T-cell (primary cell): ENCODE measurements around the gene DSTN. TPM values are rescaled to one million over a fixed set of nuclear protein-coding genes. Genes with fewer than 3 reads are reported as not detected.

ENCODE experiments used
- ATAC-seq, 4 experiments: fragments of 200-7000 bp in 3 of 4; fragments of 150-1000 bp in 1 of 4; cut with Tn5 transposase; replicated peaks in 1 of 4; 1 replicate in 3 of 4; 2 replicates in 1 of 4; pipeline ENCODE4 v1.10.0; 2021; ENCODE audit warnings: moderate library complexity in 3 of 4, mild to moderate bottlenecking in 2 of 4, moderate number of reproducible peaks in 1 of 4
- CTCF ChIA-PET, 2 donors: fragments of 300-600 bp; sonication (Branson Sonifier 250); formaldehyde crosslinking; loops; one replicate each; lab custom pipeline; 2022; ENCODE audit warnings: antibody characterized with exemption in 2 of 2; lab: Charles Lee
- POLR2A ChIA-PET, 2 donors: fragments of 300-600 bp; sonication (Branson Sonifier 250); formaldehyde crosslinking; loops; one replicate each; lab custom pipeline; 2022; ENCODE audit warnings: antibody characterized with exemption in 2 of 2; lab: Charles Lee
- DNase-seq, 35 experiments: peaks; one replicate each; pipeline versions ENCODE4 v3.0.0 to v3.0.0-alpha.2; 2013 to 2023
- H3K27ac ChIP-seq: one replicate; pipeline ENCODE4 v1.5.1; 2013; ENCODE audit warnings: low read length
- H3K27me3 ChIP-seq, 2 experiments: replicated peaks in 1 of 2; 1 replicate in 1 of 2; 2 replicates in 1 of 2; pipeline versions ENCODE4 v1.6.1 to v1.7.0; 2013; ENCODE audit warnings: low read length in 1 of 2, mixed read lengths in 1 of 2; ENCODE audit not compliant: control insufficient read depth in 2 of 2, insufficient read depth in 2 of 2; ENCODE audit errors: extremely low read depth in 1 of 2
- H3K36me3 ChIP-seq, 2 donors: 1 replicate in 1 of 2; 2 replicates in 1 of 2; pipeline versions ENCODE4 v1.6.1 to v1.7.0; 2013; ENCODE audit warnings: low read length in 1 of 2; ENCODE audit not compliant: control insufficient read depth in 2 of 2, insufficient read depth in 1 of 2; ENCODE audit errors: extremely low read depth in 1 of 2
- H3K4me1 ChIP-seq, 2 experiments: 1 replicate in 1 of 2; 2 replicates in 1 of 2; pipeline versions ENCODE4 v1.6.1 to v1.7.0; 2013; ENCODE audit warnings: low read length in 2 of 2, mixed read lengths in 1 of 2; ENCODE audit not compliant: insufficient read depth in 2 of 2, control insufficient read depth in 1 of 2; ENCODE audit errors: extremely low read depth in 1 of 2
- H3K4me3 ChIP-seq, 2 donors: 1 replicate in 1 of 2; 2 replicates in 1 of 2; pipeline versions ENCODE4 v1.5.1 to v1.7.0; 2013; ENCODE audit warnings: mild to moderate bottlenecking in 2 of 2, low read length in 1 of 2, moderate library complexity in 1 of 2; ENCODE audit not compliant: control insufficient read depth in 1 of 2; ENCODE audit errors: extremely low read depth in 1 of 2
- H3K9me3 ChIP-seq: 2 replicates; pipeline ENCODE4 v1.7.0; 2013
- H3K27ac Mint-ChIP-seq, 2 donors: one replicate each; pipeline ENCODE4 v1.8.0; 2020 to 2021; ENCODE audit warnings: mild to moderate bottlenecking in 2 of 2, mixed read lengths in 2 of 2
- H3K27me3 Mint-ChIP-seq, 2 donors: one replicate each; pipeline ENCODE4 v1.8.0; 2021 to 2022; ENCODE audit warnings: mixed read lengths in 2 of 2
- H3K36me3 Mint-ChIP-seq: one replicate; pipeline ENCODE4 v1.8.0; 2021; ENCODE audit warnings: mixed read lengths
- H3K4me1 Mint-ChIP-seq, 3 donors: one replicate each; pipeline ENCODE4 v1.8.0; 2020 to 2022; ENCODE audit warnings: mixed read lengths in 3 of 3, mild to moderate bottlenecking in 1 of 3
- H3K4me3 Mint-ChIP-seq, 3 donors: one replicate each; pipeline ENCODE4 v1.8.0; 2020 to 2022; ENCODE audit warnings: mild to moderate bottlenecking in 3 of 3, mixed read lengths in 3 of 3, moderate library complexity in 3 of 3
- H3K9me3 Mint-ChIP-seq, 3 donors: one replicate each; pipeline ENCODE4 v1.8.0; 2020 to 2022; ENCODE audit warnings: mixed read lengths in 3 of 3
- WGBS: methylation state at CpG from one replicate; pipeline ENCODE4 v1.1.5; 2013; ENCODE audit warnings: missing lambda C conversion rate; ENCODE audit not compliant: insufficient coverage; 5-methylcytosine and 5-hydroxymethylcytosine counted together
- total RNA-seq, 35 experiments: library from RNA in 6 of 35; stranded (reverse) in 6 of 35; fragments of 120-200 nt in 1 of 35; gene quantifications; one replicate each; pipeline versions ENCODE4 v1.2.1 to v1.2.4 and lab custom pipeline; 2013 to 2026

DSTN gene
- total RNA-seq, 5 donors from 2014 or later (not counting 1 experiment from before 2014, with no cell fraction given): 36.3 to 41.7 (median 41.3) TPM

DNA sequence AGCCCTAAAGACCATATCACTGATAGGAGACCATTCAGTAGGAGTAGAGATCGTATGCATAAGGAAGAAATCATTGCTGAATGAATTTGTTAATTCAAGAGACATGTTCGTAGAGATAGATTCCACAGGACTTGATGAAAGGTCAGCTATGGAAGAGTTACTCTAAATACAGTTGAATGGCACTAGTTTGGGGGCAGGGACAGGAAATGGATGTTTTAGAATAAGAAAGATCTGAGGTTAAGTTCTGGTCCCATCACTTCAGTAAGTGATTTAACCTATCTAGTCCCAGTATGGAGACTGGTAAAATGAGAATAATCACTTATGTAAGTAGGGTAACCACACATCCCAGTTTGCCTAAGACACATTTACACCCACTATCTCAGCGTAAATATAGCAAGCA is 35.8 kb upstream of the DSTN start:
- Histone ChIP-seq H3K27ac (no peak overlapping the region), H3K4me3 (no peak overlapping the region), H3K9me3 (no peaks in the 10 kb centered on the region), H3K4me1 (peaks cover 5 to 16% of the 10 kb centered on the region in 2 experiments), H3K27me3 (peaks cover 0 to 37% of the 10 kb centered on the region in 2 experiments), H3K36me3 (no peaks in the 10 kb centered on the region)
- no peaks in the 10 kb centered on the region for H3K36me3 Mint-ChIP-seq
- 87% methylated on average over 2 of the region's 3 CpGs for WGBS
- no peaks in the 10 kb centered on the region for H3K9me3 Mint-ChIP-seq
- peaks cover 10 to 23% of the 10 kb centered on the region in 2 donors for H3K27me3 Mint-ChIP-seq
- H3K4me1 Mint-ChIP-seq: peaks cover 0 to 25% (median 9%) of the 10 kb centered on the region in 3 donors
- no peak overlapping the region for H3K4me3 Mint-ChIP-seq
- DNase-seq (no peak), ATAC-seq (no peak)
- no peak overlapping the region for H3K27ac Mint-ChIP-seq
- ChIA-PET POLR2A (no interaction called here), CTCF (interaction anchor here in 1 of 2 donors (0.6 kb wide), 1 partner anchor 582 kb away, joined by 12 read pairs; no protein-coding TSS in a partner anchor)

DNA sequence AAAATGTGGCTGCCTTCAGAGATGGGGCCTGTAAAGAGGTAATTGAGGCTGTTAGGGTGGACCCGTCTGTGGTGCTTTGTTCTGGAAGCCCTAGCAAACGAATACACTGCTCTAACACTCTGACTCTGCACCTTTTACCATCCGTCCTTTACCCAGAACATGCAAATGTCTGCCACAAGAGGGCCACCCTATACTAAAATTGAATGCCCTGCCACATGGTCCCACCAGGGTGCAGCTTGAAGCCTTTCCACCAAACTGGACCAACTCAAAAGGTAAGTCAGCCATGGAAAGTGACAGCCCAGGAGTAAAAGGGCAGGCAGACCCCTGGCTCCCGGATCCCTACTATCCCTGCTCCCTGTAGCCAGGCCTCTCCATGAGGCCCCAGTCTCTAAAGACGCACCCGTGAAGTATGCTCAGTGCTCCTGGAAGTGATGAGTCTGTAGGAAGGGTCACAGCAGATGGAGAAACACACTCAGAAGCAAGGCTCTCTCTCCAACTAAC is 32.9 kb upstream of the DSTN start:
- Histone ChIP-seq H3K9me3 (no peaks in the 10 kb centered on the region), H3K36me3 (no peaks in the 10 kb centered on the region), H3K27ac (no peak overlapping the region), H3K4me3 (no peak overlapping the region), H3K4me1 (peaks cover 0 to 8% of the 10 kb centered on the region in 2 experiments), H3K27me3 (peaks cover 0 to 39% of the 10 kb centered on the region in 2 experiments)
- Mint-ChIP-seq H3K9me3 (no peaks in the 10 kb centered on the region), H3K36me3 (no peaks in the 10 kb centered on the region), H3K4me3 (no peak overlapping the region), H3K4me1 (peaks cover 0 to 14% (median 0%) of the 10 kb centered on the region in 3 donors), H3K27me3 (peaks cover 7 to 15% of the 10 kb centered on the region in 2 donors), H3K27ac (no peak overlapping the region)
- peak; percentile 25 to 82 (median 55) for DNase-seq
- peak; percentile 92 to 100 (median 96) for ATAC-seq
- 9% methylated on average over 2 of the region's 6 CpGs for WGBS
- CTCF ChIA-PET: interaction anchor here (0.6 to 1.3 kb wide), 10 partner anchors 12 to 459 kb away, joined by 3 to 6 read pairs (median 4); partner anchors contain the start of gene RRBP1 (in 1 of the 2)
- POLR2A ChIA-PET: no interaction called here

DNA sequence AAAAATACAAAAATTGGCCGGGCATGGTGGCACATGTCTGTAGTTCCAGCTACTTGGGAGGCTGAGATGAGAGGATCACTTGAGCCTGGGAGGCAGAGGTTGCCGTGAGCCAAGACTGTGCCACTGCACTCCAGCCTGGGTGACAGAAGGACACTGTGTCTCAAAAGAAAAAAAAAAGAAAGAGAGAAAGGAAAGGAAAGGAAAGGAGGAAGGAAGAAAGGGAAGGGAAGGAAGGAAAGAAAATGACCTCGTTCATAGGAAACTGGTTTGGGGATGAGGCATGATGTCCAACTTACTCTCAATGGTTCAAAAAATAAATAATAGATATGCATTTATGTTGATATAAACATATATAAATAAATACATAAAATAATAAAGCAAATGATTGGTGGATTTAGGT is 31.9 kb upstream of the DSTN start:
- peaks cover 0 to 38% of the 10 kb centered on the region in 2 experiments for H3K27me3 ChIP-seq
- H3K4me3 ChIP-seq: no peak overlapping the region
- Mint-ChIP-seq H3K9me3 (no peaks in the 10 kb centered on the region), H3K27ac (no peak overlapping the region), H3K36me3 (no peaks in the 10 kb centered on the region), H3K27me3 (peaks cover 7 to 16% of the 10 kb centered on the region in 2 donors), H3K4me3 (no peak overlapping the region), H3K4me1 (peaks cover 0 to 14% (median 0%) of the 10 kb centered on the region in 3 donors)
- H3K9me3 ChIP-seq: no peaks in the 10 kb centered on the region
- 76% methylated on average over 2 of the region's 3 CpGs for WGBS
- H3K4me1 ChIP-seq: peaks cover 0 to 8% of the 10 kb centered on the region in 2 experiments
- DNase-seq: no peak
- ChIA-PET CTCF (no interaction called here), POLR2A (no interaction called here)
- no peak overlapping the region for H3K27ac ChIP-seq
- no peaks in the 10 kb centered on the region for H3K36me3 ChIP-seq
- no peak for ATAC-seq

DNA sequence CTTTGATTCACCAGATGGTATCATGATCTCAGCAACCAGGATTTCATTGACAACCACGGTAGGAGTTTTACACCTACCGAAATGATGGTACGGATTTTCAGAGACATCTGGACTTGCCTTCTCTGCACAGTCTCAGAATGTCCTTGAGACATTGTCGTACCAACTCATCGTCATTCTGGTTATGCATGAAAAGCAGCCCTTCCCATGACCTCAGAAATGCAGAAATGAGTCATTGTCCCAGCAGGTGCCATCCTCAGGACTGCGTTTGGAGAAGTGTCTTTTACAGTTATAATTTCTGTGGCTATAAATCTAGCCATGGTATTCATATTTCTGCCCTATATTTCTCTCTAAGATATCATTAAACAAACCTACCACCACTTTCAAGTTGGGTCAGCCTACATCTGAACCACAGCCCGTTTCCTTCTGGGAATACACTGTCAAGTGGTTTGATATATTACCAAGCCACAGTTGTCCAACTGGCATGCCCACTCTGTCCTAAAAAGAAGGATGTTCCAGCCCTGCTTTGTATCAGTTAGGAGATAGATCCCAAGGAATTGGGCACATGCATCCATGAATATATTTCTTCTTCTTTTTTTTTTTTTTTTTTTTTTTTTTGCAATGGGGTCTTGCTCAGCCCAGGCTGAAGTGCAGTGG is 31.2 kb upstream of the DSTN start:
- H3K4me3 ChIP-seq: no peak overlapping the region
- no peak for ATAC-seq
- no peak overlapping the region for H3K27ac ChIP-seq
- H3K27ac Mint-ChIP-seq: no peak overlapping the region
- peak in 1 of 35 experiments; percentile 5 for DNase-seq
- H3K4me3 Mint-ChIP-seq: no peak overlapping the region
- H3K36me3 ChIP-seq: no peaks in the 10 kb centered on the region
- peaks cover 0 to 34% of the 10 kb centered on the region in 2 experiments for H3K27me3 ChIP-seq
- H3K9me3 Mint-ChIP-seq: no peaks in the 10 kb centered on the region
- ChIA-PET CTCF (interaction anchor here (0.6 to 0.9 kb wide), 2 partner anchors 22 to 298 kb away, joined by 3 to 10 read pairs; no protein-coding TSS in a partner anchor), POLR2A (no interaction called here)
- 31% methylated on average over 2 of the region's 7 CpGs for WGBS
- no peaks in the 10 kb centered on the region for H3K9me3 ChIP-seq
- peaks cover 7 to 18% of the 10 kb centered on the region in 2 donors for H3K27me3 Mint-ChIP-seq
- H3K4me1 Mint-ChIP-seq: peaks cover 0 to 9% (median 0%) of the 10 kb centered on the region in 3 donors
- peaks cover 0 to 3% of the 10 kb centered on the region in 2 experiments for H3K4me1 ChIP-seq
- no peaks in the 10 kb centered on the region for H3K36me3 Mint-ChIP-seq

DNA sequence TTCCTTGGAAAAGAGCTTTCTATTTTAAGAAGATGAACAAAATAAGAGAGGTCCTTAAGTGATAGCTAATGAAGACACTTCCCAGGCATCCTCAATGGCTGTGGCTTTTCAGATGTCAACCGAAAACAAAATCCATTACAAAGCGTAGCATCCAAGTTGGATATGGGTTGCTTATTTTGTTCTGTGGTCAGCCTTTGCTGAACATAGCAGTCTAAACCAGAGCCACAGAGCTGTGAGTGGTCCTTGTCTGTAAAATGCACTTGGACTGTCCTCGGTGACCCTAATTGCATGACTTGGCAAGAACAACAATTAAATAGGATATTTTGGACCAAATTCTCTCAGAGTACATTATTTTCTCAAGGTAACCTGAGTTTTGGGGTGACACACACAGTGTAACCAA is 28.3 kb upstream of the DSTN start:
- Histone ChIP-seq H3K4me1 (peaks cover 0 to 3% of the 10 kb centered on the region in 2 experiments), H3K27me3 (peaks cover 0 to 23% of the 10 kb centered on the region in 2 experiments), H3K36me3 (no peaks in the 10 kb centered on the region), H3K9me3 (no peaks in the 10 kb centered on the region), H3K4me3 (no peak overlapping the region), H3K27ac (no peak overlapping the region)
- Mint-ChIP-seq H3K4me3 (no peak overlapping the region), H3K27me3 (peaks cover 7 to 19% of the 10 kb centered on the region in 2 donors), H3K9me3 (no peaks in the 10 kb centered on the region), H3K27ac (no peak overlapping the region), H3K36me3 (no peaks in the 10 kb centered on the region), H3K4me1 (peaks cover 0 to 5% (median 0%) of the 10 kb centered on the region in 3 donors)
- 100% methylated on average over 2 of the region's 3 CpGs for WGBS
- DNase-seq (no peak), ATAC-seq (no peak)
- CTCF ChIA-PET: interaction anchor here (0.6 to 1.3 kb wide), 3 partner anchors 24 to 426 kb away, joined by 3 to 5 read pairs (median 3); no protein-coding TSS in a partner anchor
- POLR2A ChIA-PET: no interaction called here

DNA sequence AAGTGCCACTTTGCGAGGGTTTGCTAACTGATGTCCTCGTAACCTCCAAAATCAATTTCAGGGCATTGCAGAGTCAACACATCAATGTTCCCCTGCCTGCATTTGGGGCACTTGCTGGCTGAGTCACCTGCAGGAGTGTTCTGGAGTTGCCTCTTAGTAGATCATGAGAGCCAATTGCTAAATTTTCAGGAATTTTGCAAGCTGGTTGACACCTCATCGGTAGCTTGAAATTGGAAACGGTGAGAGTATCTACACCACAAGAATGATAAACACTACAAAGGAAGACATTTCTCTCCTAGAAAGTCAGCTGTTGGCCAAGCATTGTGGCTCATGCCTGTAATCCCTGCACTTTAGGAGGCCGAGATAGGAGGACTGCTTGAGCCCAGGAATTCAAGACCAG is 27.9 kb upstream of the DSTN start:
- Histone ChIP-seq H3K9me3 (no peaks in the 10 kb centered on the region), H3K27ac (no peak overlapping the region), H3K36me3 (no peaks in the 10 kb centered on the region), H3K27me3 (peaks cover 0 to 21% of the 10 kb centered on the region in 2 experiments), H3K4me1 (peaks cover 0 to 2% of the 10 kb centered on the region in 2 experiments), H3K4me3 (no peak overlapping the region)
- WGBS: 92% methylated on average over 3 of the region's 5 CpGs
- POLR2A ChIA-PET: no interaction called here
- Mint-ChIP-seq H3K27ac (no peak overlapping the region), H3K27me3 (peaks cover 7 to 16% of the 10 kb centered on the region in 2 donors), H3K9me3 (no peaks in the 10 kb centered on the region), H3K4me1 (peaks cover 0 to under 1% (median 0%) of the 10 kb centered on the region in 3 donors), H3K36me3 (no peaks in the 10 kb centered on the region), H3K4me3 (no peak overlapping the region)
- CTCF ChIA-PET: interaction anchor here in 1 of 2 donors (0.5 kb wide), 1 partner anchor 43 kb away, joined by 3 read pairs; no protein-coding TSS in a partner anchor
- no peak for ATAC-seq
- no peak for DNase-seq
